ENCODE measurements around the gene INVS. TPM values are rescaled to one million over a fixed set of nuclear protein-coding genes. Genes with fewer than 3 reads are reported as not detected.
A peak's percentile ranks its signal among the peaks of the same experiment; 100 is the strongest.

INVS gene
- total RNA-seq, 2 donors from 2014 or later = 17.7 to 29.7 TPM

DNA sequence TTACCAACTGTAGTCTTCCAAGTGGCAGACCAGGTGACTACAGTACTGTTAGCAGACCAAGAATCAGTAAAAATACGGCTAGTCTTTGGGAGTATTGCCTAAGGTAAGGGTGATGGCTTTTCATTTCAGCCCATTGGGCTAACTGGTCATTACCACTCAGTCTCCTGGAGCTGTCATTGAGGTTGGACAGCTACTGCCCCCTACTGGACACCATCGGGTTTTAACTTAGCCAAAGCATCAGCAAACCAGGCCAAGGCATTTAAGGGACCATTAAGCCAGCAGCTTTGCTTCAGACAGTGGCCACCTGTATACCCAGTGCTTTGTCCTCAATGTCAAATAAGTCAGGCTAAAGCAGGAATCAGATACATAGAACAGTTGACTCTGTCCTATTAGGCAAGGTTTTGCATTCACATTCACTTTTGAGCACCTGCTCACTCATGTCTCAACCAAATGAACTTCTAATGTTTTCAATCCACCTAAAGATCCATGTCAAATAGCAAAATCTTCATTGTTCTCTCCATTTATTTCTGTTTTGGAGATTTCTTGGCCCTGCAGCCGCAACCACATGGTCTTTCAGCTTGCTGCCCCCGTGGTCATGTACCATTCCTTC, 117.2 kb downstream of the INVS start:
- WGBS = 69% methylated on average over 4 of the region's 4 CpGs
- DNase-seq (ENCODE audit: low spot score) = peak; percentile 30
- Histone ChIP-seq H3K27me3 (replicated peaks; ENCODE audit: insufficient read depth) (no peaks in the 10 kb centered on the region), H3K4me3 (no peak overlapping the region), H3K36me3 (no peaks in the 10 kb centered on the region), H3K4me1 (replicated peaks) (no peaks in the 10 kb centered on the region), H3K9me3 (no peaks in the 10 kb centered on the region), H3K27ac (no peak overlapping the region)
- no peak for TF ChIP-seq POLR2AphosphoS5 (IDR thresholded peaks at IDR 0.05)
- TF ChIP-seq, protein P1, sequence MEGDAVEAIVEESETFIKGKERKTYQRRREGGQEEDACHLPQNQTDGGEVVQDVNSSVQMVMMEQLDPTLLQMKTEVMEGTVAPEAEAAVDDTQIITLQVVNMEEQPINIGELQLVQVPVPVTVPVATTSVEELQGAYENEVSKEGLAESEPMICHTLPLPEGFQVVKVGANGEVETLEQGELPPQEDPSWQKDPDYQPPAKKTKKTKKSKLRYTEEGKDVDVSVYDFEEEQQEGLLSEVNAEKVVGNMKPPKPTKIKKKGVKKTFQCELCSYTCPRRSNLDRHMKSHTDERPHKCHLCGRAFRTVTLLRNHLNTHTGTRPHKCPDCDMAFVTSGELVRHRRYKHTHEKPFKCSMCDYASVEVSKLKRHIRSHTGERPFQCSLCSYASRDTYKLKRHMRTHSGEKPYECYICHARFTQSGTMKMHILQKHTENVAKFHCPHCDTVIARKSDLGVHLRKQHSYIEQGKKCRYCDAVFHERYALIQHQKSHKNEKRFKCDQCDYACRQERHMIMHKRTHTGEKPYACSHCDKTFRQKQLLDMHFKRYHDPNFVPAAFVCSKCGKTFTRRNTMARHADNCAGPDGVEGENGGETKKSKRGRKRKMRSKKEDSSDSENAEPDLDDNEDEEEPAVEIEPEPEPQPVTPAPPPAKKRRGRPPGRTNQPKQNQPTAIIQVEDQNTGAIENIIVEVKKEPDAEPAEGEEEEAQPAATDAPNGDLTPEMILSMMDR (IDR thresholded peaks at IDR 0.05) = peak in 3 of 4 experiments; percentile 50 to 59 (median 53)
- intact Hi-C loops (cut with DNase I) = loop anchor here (10.0 kb wide), 1 partner anchor 391 kb away; the partner anchor contains the start of gene NR4A3

DNA sequence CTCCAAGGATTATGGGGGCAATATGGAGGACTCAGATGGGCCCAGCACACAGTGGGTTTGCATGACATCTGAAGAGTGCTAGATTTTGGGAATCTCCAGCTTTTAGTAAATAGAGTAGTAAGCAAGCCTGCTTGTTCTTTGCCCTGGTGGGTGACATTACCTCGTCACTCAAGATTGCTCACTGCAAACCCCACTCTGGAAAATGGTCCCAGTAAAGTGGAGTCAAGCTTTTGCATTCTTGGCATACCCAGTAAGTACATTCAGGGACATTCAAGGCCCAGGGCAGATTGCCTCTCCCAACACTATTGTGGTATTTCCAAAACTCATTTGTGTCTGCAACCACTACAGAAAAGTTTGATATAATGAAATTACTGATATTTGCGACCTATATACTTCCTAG, 118.5 kb downstream of the INVS start:
- no peaks in the 10 kb centered on the region for H3K4me1 ChIP-seq (replicated peaks)
- no peaks in the 10 kb centered on the region for H3K36me3 ChIP-seq
- DNase-seq (ENCODE audit: low spot score) = no peak
- no peak overlapping the region for H3K4me3 ChIP-seq
- TF ChIP-seq, protein P1 (IDR thresholded peaks at IDR 0.05) = no peak
- no peak for TF ChIP-seq POLR2AphosphoS5 (IDR thresholded peaks at IDR 0.05)
- no peak for TF ChIP-seq POLR2A (IDR thresholded peaks at IDR 0.05)
- no peaks in the 10 kb centered on the region for H3K9me3 ChIP-seq
- H3K27me3 ChIP-seq (replicated peaks; ENCODE audit: insufficient read depth) = no peaks in the 10 kb centered on the region
- H3K27ac ChIP-seq = no peak overlapping the region
- 97% methylated on average over 2 of the region's 2 CpGs for WGBS
- intact Hi-C loops (cut with DNase I) = loop anchor here (10.0 kb wide), 1 partner anchor 393 kb away; the partner anchor contains the start of gene NR4A3

DNA sequence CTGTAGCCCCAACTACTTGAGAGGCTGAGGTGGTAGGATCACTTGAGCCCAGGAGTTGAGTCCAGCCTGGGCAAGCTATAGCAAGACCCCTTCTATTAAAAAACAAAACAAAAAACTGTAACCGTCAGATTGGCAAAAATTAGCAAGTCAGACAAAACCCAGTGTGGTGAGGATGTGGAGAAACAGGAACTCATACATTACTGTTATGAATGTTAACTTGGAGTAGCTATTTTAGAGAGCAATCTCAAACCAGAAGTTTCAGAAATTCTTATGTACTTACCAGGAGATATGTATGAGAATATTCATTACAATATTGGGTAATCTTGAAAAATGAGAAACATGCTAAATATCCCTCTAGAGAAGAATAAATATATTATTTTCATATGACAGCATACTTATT, 120.3 kb downstream of the INVS start:
- WGBS = 75% methylated on average over 1 of the region's 1 CpG
- intact Hi-C loops (cut with DNase I) = loop anchor here (10.0 kb wide), 1 partner anchor 395 kb away; the partner anchor contains the start of gene NR4A3

DNA sequence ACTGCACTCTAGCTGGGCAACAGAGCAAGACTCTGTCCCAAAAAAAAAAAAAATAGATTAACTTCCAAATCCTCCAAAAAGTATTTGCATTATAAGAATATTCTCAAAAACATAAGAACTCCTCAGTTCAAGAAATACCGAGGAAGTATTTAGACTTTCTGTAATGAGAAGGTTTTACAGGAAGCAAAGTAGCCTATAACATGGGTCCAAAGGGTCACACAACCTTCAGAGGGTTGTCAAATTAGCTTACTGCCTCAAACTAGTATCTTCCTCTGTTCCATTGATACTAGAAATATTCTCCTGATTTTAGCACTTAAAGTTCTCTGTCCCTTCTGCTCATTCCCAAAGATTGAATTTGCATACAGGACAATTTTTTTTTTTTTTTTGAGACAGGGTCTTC, 121.9 kb downstream of the INVS start:
- WGBS = 92% methylated on average over 1 of the region's 1 CpG
- no peak for TF ChIP-seq POLR2A (IDR thresholded peaks at IDR 0.05)
- TF ChIP-seq POLR2AphosphoS5 (IDR thresholded peaks at IDR 0.05) = no peak
- TF ChIP-seq, protein P1 (IDR thresholded peaks at IDR 0.05) = no peak
- intact Hi-C loops (cut with DNase I) = loop anchor here (5.0 kb wide), 2 partner anchors 194 to 1034 kb away; no protein-coding TSS in a partner anchor

More for the DNA sequence above, 120.3 kb downstream of the INVS start:
- no peak overlapping the region for H3K27ac ChIP-seq
- no peaks in the 10 kb centered on the region for H3K27me3 ChIP-seq (replicated peaks; ENCODE audit: insufficient read depth)
- TF ChIP-seq POLR2AphosphoS5 (IDR thresholded peaks at IDR 0.05) = no peak
- TF ChIP-seq POLR2A (IDR thresholded peaks at IDR 0.05) = no peak
- TF ChIP-seq, protein P1 (IDR thresholded peaks at IDR 0.05) = no peak
- H3K36me3 ChIP-seq = no peaks in the 10 kb centered on the region
- no peak for DNase-seq (ENCODE audit: low spot score)
- no peaks in the 10 kb centered on the region for H3K4me1 ChIP-seq (replicated peaks)
- H3K9me3 ChIP-seq = no peaks in the 10 kb centered on the region
- H3K4me3 ChIP-seq = no peak overlapping the region

DNA sequence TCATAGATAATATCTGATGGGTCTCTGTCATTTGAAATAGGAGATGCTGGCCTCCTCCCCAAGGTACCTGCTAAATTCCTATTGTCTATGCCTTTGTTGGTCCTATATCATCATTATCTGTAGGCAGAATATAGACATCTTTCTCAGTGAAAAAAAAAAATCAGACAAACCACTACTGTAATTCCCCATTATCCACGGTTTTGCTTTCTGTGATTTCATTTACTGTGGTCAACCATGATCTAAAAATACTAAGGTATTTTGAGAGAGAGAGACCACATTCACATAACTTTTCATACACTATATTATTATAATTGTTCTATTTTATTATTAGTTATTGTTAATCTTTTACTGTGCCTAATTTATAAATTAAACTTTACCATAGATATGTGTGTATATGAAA, 122.5 kb downstream of the INVS start:
- no peaks in the 10 kb centered on the region for H3K36me3 ChIP-seq
- no peak overlapping the region for H3K4me3 ChIP-seq
- intact Hi-C loops (cut with DNase I) = loop anchor here (5.0 kb wide), 2 partner anchors 194 to 1034 kb away; no protein-coding TSS in a partner anchor
- 76% methylated on average over 1 of the region's 1 CpG for WGBS
- no peak for DNase-seq (ENCODE audit: low spot score)
- H3K9me3 ChIP-seq = no peaks in the 10 kb centered on the region
- no peak overlapping the region for H3K27ac ChIP-seq
- no peak for TF ChIP-seq POLR2A (IDR thresholded peaks at IDR 0.05)
- TF ChIP-seq, protein P1 (IDR thresholded peaks at IDR 0.05) = no peak
- TF ChIP-seq POLR2AphosphoS5 (IDR thresholded peaks at IDR 0.05) = no peak
- H3K4me1 ChIP-seq (replicated peaks) = no peaks in the 10 kb centered on the region
- no peaks in the 10 kb centered on the region for H3K27me3 ChIP-seq (replicated peaks; ENCODE audit: insufficient read depth)

More for the DNA sequence above, 121.9 kb downstream of the INVS start:
- Histone ChIP-seq H3K27me3 (replicated peaks; ENCODE audit: insufficient read depth) (no peaks in the 10 kb centered on the region), H3K4me1 (replicated peaks) (no peaks in the 10 kb centered on the region), H3K4me3 (no peak overlapping the region), H3K36me3 (no peaks in the 10 kb centered on the region), H3K27ac (no peak overlapping the region), H3K9me3 (no peaks in the 10 kb centered on the region)
- no peak for DNase-seq (ENCODE audit: low spot score)

Data from prostate gland (tissue), 2 donors.